Measurements from ENCODE around the gene CD22.

DNA sequence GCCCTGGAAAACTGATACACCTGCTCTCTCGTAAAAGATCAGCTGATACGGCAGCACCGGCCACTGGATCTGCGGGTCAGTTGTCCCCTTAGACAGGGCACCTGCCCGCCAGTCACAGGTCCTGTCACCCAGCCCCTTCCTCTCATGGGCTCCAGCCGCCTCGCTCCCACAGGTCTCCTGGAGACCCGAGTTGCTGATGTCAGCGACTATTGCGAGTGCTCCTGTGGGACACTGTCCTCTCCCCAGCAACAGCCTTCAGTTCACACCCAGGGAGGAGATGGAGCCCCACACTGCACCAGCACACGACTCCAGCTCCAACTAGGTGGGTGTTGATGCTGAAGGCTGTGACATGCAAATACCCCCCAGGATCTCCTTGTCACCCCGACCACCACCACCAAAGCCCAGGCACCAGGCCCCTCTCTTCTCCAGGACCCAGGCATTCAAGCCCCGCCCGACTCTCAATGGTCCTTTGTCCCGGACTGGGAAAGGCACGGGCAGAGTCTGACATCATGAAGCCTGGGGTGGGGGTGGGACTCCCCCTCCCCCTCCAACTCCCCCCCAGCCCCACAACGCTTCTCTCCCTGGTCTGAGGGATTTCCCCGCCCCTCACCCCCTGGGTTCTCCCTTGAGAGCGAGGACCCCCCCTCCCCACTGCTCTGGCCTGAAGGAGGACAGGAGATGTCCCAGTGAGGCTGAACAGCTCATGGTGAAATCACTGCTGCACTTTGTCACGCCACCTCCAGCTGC lies 38.4 kb upstream of the CD22 start:
- TF ChIP-seq, protein P1, sequence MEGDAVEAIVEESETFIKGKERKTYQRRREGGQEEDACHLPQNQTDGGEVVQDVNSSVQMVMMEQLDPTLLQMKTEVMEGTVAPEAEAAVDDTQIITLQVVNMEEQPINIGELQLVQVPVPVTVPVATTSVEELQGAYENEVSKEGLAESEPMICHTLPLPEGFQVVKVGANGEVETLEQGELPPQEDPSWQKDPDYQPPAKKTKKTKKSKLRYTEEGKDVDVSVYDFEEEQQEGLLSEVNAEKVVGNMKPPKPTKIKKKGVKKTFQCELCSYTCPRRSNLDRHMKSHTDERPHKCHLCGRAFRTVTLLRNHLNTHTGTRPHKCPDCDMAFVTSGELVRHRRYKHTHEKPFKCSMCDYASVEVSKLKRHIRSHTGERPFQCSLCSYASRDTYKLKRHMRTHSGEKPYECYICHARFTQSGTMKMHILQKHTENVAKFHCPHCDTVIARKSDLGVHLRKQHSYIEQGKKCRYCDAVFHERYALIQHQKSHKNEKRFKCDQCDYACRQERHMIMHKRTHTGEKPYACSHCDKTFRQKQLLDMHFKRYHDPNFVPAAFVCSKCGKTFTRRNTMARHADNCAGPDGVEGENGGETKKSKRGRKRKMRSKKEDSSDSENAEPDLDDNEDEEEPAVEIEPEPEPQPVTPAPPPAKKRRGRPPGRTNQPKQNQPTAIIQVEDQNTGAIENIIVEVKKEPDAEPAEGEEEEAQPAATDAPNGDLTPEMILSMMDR (IDR thresholded peaks at IDR 0.05; ENCODE audit: poor library complexity, severe bottlenecking): no peak
- TF ChIP-seq POLR2AphosphoS5 (IDR thresholded peaks at IDR 0.05): no peak
- no peak for TF ChIP-seq EP300 (conservative IDR thresholded peaks at IDR 0.05; ENCODE audit: poor library complexity, severe bottlenecking)
- TF ChIP-seq SMC3 (conservative IDR thresholded peaks at IDR 0.05; ENCODE audit: poor library complexity): no peak
- no peak for TF ChIP-seq EZH2 (IDR thresholded peaks at IDR 0.05; ENCODE audit: borderline replicate concordance, insufficient read depth, low read length, poor library complexity, severe bottlenecking)
- TF ChIP-seq TAF1 (IDR thresholded peaks at IDR 0.05; ENCODE audit: low read depth): no peak
- no peak for TF ChIP-seq MXI1 (conservative IDR thresholded peaks at IDR 0.05; ENCODE audit: poor library complexity, severe bottlenecking)
- no peak for TF ChIP-seq RAD21 (conservative IDR thresholded peaks at IDR 0.05)

All from neural cell (in vitro differentiated cells).